Nephron (organoid): ENCODE results near the gene PRG2.

ENCODE experiments used
- H3K27ac Mint-ChIP-seq, 3 experiments: 2 replicates each; pipeline ENCODE4 v1.8.0; 2020; ENCODE audit warnings: mixed read lengths in 3 of 3, mild to moderate bottlenecking in 2 of 3, moderate library complexity in 1 of 3
- H3K27me3 Mint-ChIP-seq: 2 replicates; pipeline ENCODE4 v1.8.0; 2021; ENCODE audit warnings: low read depth, mild to moderate bottlenecking, moderate library complexity, mixed read lengths
- H3K36me3 Mint-ChIP-seq: 2 replicates; pipeline ENCODE4 v1.8.0; 2020; ENCODE audit warnings: low read depth, mixed read lengths
- H3K4me1 Mint-ChIP-seq: 2 replicates; pipeline ENCODE4 v1.8.0; 2020; ENCODE audit warnings: mixed read lengths
- H3K4me3 Mint-ChIP-seq, 3 experiments: 2 replicates each; pipeline ENCODE4 v1.8.0; 2020; ENCODE audit warnings: mild to moderate bottlenecking in 3 of 3, mixed read lengths in 3 of 3, moderate library complexity in 2 of 3
- H3K9me3 Mint-ChIP-seq: 2 replicates; pipeline ENCODE4 v1.8.0; 2020; ENCODE audit warnings: mixed read lengths
- TF ChIP-seq, protein P1 (sequence below), 3 experiments: fragments of 200-600 bp; sonication (generic); IDR thresholded peaks; one replicate each; pipeline ENCODE4 v1.5.0; 2021; ENCODE audit warnings: antibody characterized with exemption in 3 of 3; ENCODE audit not compliant: unreplicated experiment in 3 of 3

Gene PRG2

DNA sequence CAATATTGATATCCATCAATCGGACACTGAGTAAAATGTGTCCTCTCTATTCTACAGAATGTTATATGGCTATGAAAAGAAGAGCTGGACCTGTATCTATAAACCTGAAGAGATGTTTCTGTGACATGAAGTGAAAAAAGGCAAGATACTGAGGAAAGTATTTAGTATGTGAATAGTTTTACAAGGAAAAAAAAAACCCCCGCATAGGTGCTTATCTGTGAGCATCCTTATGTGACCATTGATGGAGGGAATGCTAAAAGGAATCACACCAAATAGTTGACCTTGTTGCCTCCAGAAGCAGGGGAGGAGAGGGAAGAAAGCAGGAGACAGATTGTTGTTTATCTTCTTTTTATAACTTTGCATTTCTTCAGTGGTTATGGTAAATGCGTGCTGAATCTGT is 661 bp upstream of the PRG2 start:
- H3K4me3 Mint-ChIP-seq = no peak overlapping the region
- TF ChIP-seq, protein P1, sequence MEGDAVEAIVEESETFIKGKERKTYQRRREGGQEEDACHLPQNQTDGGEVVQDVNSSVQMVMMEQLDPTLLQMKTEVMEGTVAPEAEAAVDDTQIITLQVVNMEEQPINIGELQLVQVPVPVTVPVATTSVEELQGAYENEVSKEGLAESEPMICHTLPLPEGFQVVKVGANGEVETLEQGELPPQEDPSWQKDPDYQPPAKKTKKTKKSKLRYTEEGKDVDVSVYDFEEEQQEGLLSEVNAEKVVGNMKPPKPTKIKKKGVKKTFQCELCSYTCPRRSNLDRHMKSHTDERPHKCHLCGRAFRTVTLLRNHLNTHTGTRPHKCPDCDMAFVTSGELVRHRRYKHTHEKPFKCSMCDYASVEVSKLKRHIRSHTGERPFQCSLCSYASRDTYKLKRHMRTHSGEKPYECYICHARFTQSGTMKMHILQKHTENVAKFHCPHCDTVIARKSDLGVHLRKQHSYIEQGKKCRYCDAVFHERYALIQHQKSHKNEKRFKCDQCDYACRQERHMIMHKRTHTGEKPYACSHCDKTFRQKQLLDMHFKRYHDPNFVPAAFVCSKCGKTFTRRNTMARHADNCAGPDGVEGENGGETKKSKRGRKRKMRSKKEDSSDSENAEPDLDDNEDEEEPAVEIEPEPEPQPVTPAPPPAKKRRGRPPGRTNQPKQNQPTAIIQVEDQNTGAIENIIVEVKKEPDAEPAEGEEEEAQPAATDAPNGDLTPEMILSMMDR (IDR thresholded peaks at IDR 0.05; ENCODE audit: unreplicated experiment in 3 of 3) = no peak
- H3K9me3 Mint-ChIP-seq = no peaks in the 10 kb centered on the region
- H3K27me3 Mint-ChIP-seq = peaks cover 17% of the 10 kb centered on the region
- peaks cover 5% of the 10 kb centered on the region for H3K4me1 Mint-ChIP-seq
- no peak overlapping the region for H3K27ac Mint-ChIP-seq
- no peaks in the 10 kb centered on the region for H3K36me3 Mint-ChIP-seq

DNA sequence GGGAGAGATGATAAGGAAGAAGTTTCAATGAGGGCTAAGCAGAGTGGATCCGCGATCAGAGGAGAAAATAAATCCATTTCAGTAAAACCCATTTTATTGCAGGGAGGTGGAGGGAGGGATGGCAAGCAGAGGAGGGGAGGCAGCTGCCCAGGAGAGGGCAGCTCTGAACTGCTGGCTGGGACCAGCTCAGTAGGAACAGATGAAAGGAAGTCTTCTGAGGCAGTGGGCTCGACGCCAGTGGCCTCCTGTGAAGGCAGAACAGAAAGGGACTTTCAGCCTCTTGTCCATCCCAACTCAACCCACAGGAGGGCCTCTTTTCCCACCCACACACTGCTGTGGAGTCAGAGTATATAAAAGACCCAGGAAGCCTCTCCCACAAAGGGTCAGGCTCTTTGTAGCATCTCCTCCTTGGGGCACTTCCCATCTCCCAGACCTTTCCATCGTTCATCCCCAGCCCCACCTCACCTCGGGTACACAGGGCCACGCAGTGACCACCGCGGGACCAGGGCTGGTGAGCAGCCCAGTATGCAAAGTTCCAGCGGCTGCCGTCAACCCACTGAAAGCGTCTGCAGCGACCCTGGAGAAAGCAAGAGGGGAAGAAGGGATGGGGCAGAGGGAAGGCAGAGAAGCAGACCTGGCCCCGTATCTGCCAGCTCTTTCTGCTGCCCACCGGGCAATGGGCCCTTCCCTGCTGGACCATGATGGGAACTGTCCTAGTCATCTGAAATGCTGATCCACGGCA is 3.0 kb downstream of the PRG2 start:
- peaks cover 8% of the 10 kb centered on the region for H3K4me1 Mint-ChIP-seq
- peaks cover 15% of the 10 kb centered on the region for H3K27me3 Mint-ChIP-seq
- H3K36me3 Mint-ChIP-seq = no peaks in the 10 kb centered on the region
- H3K9me3 Mint-ChIP-seq = no peaks in the 10 kb centered on the region
- TF ChIP-seq, protein P1 (IDR thresholded peaks at IDR 0.05; ENCODE audit: unreplicated experiment in 3 of 3) = no peak
- H3K27ac Mint-ChIP-seq = no peak overlapping the region
- H3K4me3 Mint-ChIP-seq = no peak overlapping the region

GRCh38 chr11:57386178-57386940 is 4.1 kb downstream of the PRG2 start:
- TF ChIP-seq, protein P1 (IDR thresholded peaks at IDR 0.05; ENCODE audit: unreplicated experiment in 3 of 3) = no peak
- no peaks in the 10 kb centered on the region for H3K36me3 Mint-ChIP-seq
- H3K27me3 Mint-ChIP-seq = peaks cover 14% of the 10 kb centered on the region
- no peak overlapping the region for H3K27ac Mint-ChIP-seq
- no peak overlapping the region for H3K4me3 Mint-ChIP-seq
- H3K4me1 Mint-ChIP-seq = peaks cover 8% of the 10 kb centered on the region
- H3K9me3 Mint-ChIP-seq = no peaks in the 10 kb centered on the region

GRCh38 chr11:57380975-57381374 is 9.5 kb downstream of the PRG2 start, which contains the start of gene PRG3:
TSS of gene PRG3 (minus strand) at chr11:57381150. CDS start at chr11:57380708, 442 bp downstream.
- Mint-ChIP-seq H3K36me3 (no peaks in the 10 kb centered on the region), H3K4me1 (peaks cover 1% of the 10 kb centered on the region), H3K27ac (no peak within 1 kb of the TSS), H3K4me3 (no peak within 1 kb of the TSS), H3K9me3 (no peaks in the 10 kb centered on the region), H3K27me3 (peaks cover 36% of the 10 kb centered on the region)
- TF ChIP-seq, protein P1 (IDR thresholded peaks at IDR 0.05; ENCODE audit: unreplicated experiment in 3 of 3) = no peak

DNA sequence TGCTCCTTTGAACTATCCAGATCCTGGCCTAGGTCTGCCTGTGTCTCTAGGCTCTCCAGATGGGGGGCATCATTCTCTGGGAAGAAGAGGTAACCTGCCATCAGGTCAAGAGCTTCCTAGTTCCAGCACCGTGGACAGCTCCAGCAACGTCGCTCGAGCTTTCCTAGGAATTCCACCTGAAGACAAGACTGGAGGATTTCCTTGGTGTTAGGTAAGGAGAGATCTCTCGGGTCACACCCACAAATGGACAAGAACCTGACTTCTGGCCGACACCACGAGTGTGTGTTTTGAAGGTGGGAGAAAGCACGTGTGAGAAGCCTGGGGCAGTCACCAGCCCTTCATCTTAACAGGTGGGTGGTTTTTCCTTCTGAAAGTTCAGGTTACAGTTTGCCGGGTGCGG is 10.7 kb downstream of the PRG2 start:
- Mint-ChIP-seq H3K27ac (no peak overlapping the region), H3K27me3 (peaks cover 39% of the 10 kb centered on the region), H3K36me3 (no peaks in the 10 kb centered on the region), H3K4me3 (no peak overlapping the region), H3K9me3 (no peaks in the 10 kb centered on the region), H3K4me1 (no peaks in the 10 kb centered on the region)
- TF ChIP-seq, protein P1 (IDR thresholded peaks at IDR 0.05; ENCODE audit: unreplicated experiment in 3 of 3) = no peak
